K562 (cell line): ENCODE results near the gene WDR81. TPM values are rescaled to one million over a fixed set of nuclear protein-coding genes. Genes with fewer than 3 reads are reported as not detected.

Source experiments
- ATAC-seq: fragments of 200-7000 bp; cut with Tn5 transposase; 3 replicates; pipeline ENCODE4 v1.9.1; 2020; ENCODE audit warnings: moderate library complexity
- BruUV-seq: library from RNA; stranded (reverse); fragments of 400-500 nt; replicated peaks from 2 replicates; lab custom pipeline; 2021; lab: Mats Ljungman, UMichigan
- CTCF ChIA-PET: fragments of 300-600 bp; formaldehyde crosslinking; extraction: SDS; loops from one replicate; lab custom pipeline; 2021; ENCODE audit warnings: low intra/inter-chr PET ratio; lab: Yijun Ruan, JAX
- POLR2A ChIA-PET: fragments of 300-600, 350-650 bp; sonication (Branson Sonifier 250); formaldehyde crosslinking; extraction: SDS; loops from one replicate; lab custom pipeline; 2021; ENCODE audit warnings: antibody characterized with exemption, inconsistent platforms; lab: Yijun Ruan, JAX
- DNase-seq, 4 experiments: peaks; one replicate each; pipeline versions ENCODE4 v3.0.0 to v3.0.0-alpha.2; 2011 to 2018; ENCODE audit warnings: low spot score in 3 of 4, mixed read lengths in 3 of 4; ENCODE audit errors: extremely low read depth in 1 of 4
- FAIRE-seq: peaks from 2 replicates; lab custom pipeline; 2011; peaks lifted over from hg19 to GRCh38; lab: Jason Lieb, UNC
- H2AFZ ChIP-seq: 2 replicates; pipeline ENCODE4 v1.6.0; 2011; ENCODE audit warnings: low read depth, low read length, control low read depth, inconsistent platforms
- H3K27ac ChIP-seq: fragments of 200-600 bp; 3 replicates; pipeline ENCODE4 v1.8.0; 2011; ENCODE audit warnings: low read depth, mild to moderate bottlenecking, control low read depth, inconsistent platforms, low read length, moderate library complexity, mixed read lengths; ENCODE audit errors: extremely low read depth
- H3K27me3 ChIP-seq, 2 experiments: fragments of 300-600 bp in 1 of 2; 2 replicates in 1 of 2; 3 replicates in 1 of 2; pipeline versions ENCODE4 v1.6.0 to v1.8.0; 2011; ENCODE audit warnings: inconsistent platforms in 2 of 2, low read length in 2 of 2, mild to moderate bottlenecking in 1 of 2, mixed read lengths in 1 of 2, moderate library complexity in 1 of 2; ENCODE audit not compliant: control insufficient read depth in 2 of 2, insufficient read depth in 2 of 2
- H3K36me3 ChIP-seq: fragments of 300-600 bp; 3 replicates; pipeline ENCODE4 v1.8.0; 2011; ENCODE audit warnings: mild to moderate bottlenecking, low read length, inconsistent platforms; ENCODE audit not compliant: control insufficient read depth, insufficient read depth
- H3K4me1 ChIP-seq, 2 experiments: fragments of 200-600 bp in 1 of 2; replicated peaks in 1 of 2; 2 replicates in 1 of 2; 3 replicates in 1 of 2; pipeline versions ENCODE4 v1.5.1 to v1.8.0; 2011; ENCODE audit warnings: inconsistent platforms in 2 of 2, low read length in 2 of 2, mild to moderate bottlenecking in 1 of 2, mixed read lengths in 1 of 2, moderate library complexity in 1 of 2; ENCODE audit not compliant: control insufficient read depth in 2 of 2, insufficient read depth in 2 of 2
- H3K4me2 ChIP-seq: 2 replicates; pipeline ENCODE4 v1.6.1; 2011; ENCODE audit warnings: low read length, control low read depth, inconsistent platforms, mixed read lengths; ENCODE audit not compliant: insufficient read depth
- H3K4me3 ChIP-seq: fragments of 200-600 bp; sonication (generic), shearing (Covaris generic); 2 replicates; pipeline ENCODE4 v1.5.1; 2016; ENCODE audit warnings: control low read depth, inconsistent platforms
- H3K79me2 ChIP-seq: fragments of 200-600 bp; 3 replicates; pipeline ENCODE4 v1.8.0; 2011; ENCODE audit warnings: low read length, inconsistent platforms; ENCODE audit not compliant: control insufficient read depth, insufficient read depth
- H3K9ac ChIP-seq, 2 experiments: 2 replicates each; pipeline versions ENCODE4 v1.6.0 to v1.6.1; 2011; ENCODE audit warnings: low read depth in 2 of 2, low read length in 2 of 2, control low read depth in 1 of 2, inconsistent platforms in 1 of 2, mild to moderate bottlenecking in 1 of 2, mixed read lengths in 1 of 2; ENCODE audit not compliant: insufficient read depth in 1 of 2
- H3K9me1 ChIP-seq: one replicate; pipeline ENCODE4 v1.6.0; 2011; ENCODE audit warnings: inconsistent platforms, mild to moderate bottlenecking, low read length, moderate library complexity; ENCODE audit not compliant: control insufficient read depth, insufficient read depth
- H3K9me3 ChIP-seq: replicated peaks from 2 replicates; pipeline ENCODE4 v1.5.1; 2011; ENCODE audit warnings: low read depth, low read length, inconsistent platforms; ENCODE audit not compliant: control insufficient read depth, insufficient read depth
- H4K20me1 ChIP-seq: replicated peaks from 2 replicates; pipeline ENCODE4 v1.6.1; 2011; ENCODE audit warnings: low read length, inconsistent platforms, mixed read lengths; ENCODE audit not compliant: control insufficient read depth, insufficient read depth
- HNRNPK ChIP-seq: fragments of 200-400 bp; formaldehyde crosslinking; IDR thresholded peaks from one replicate; pipeline ENCODE4 v1.6.1; 2018; ENCODE audit warnings: mild to moderate bottlenecking, low read depth, low read length; ENCODE audit not compliant: poor library complexity, severe bottlenecking
- MLLT1 ChIP-seq, 2 experiments: fragments of 450-650 bp; IDR thresholded peaks; 2 replicates each; pipeline ENCODE4 v1.6.1; 2016
- NR2C1 ChIP-seq, 2 experiments: fragments of 450-650 bp; IDR thresholded peaks; 2 replicates each; pipeline ENCODE4 v1.6.1; 2017; ENCODE audit warnings: mild to moderate bottlenecking in 2 of 2, antibody characterized with exemption in 1 of 2, inconsistent platforms in 1 of 2, missing compliant biosample characterization in 1 of 2, missing genetic modification characterization in 1 of 2
- ZNF263 ChIP-seq: sonication (generic); formaldehyde crosslinking; IDR thresholded peaks from 2 replicates; pipeline ENCODE4 v1.8.0; 2022; ENCODE audit warnings: mild to moderate bottlenecking, missing genetic modification reagents, borderline replicate concordance
- WGBS: fragments of 100-300 bp; shearing (Covaris generic); methylation state at CpG from one replicate; pipeline ENCODE4 v1.1.6; 2016; ENCODE audit warnings: low coverage, mixed read lengths; ENCODE audit not compliant: insufficient coverage; ENCODE audit errors: missing lambda C conversion rate; 5-methylcytosine and 5-hydroxymethylcytosine counted together
- in situ Hi-C: fragments of 300-500 bp; cut with MboI; formaldehyde crosslinking; loops from 4 replicates; pipeline ENCODE4 v1.15.0; 2018; ENCODE audit warnings: inconsistent platforms, mixed read lengths
- intact Hi-C: fragments of 100-400 bp; cut with micrococcal nuclease; formaldehyde crosslinking; loops from 2 replicates; pipeline ENCODE4 v1.14.2; 2022
- polyA plus RNA-seq, 8 experiments: library from polyadenylated mRNA; depleted of rRNA in 4 of 8; stranded (reverse) in 5 of 8; unstranded in 3 of 8; fragments of >200 nt; fragmentation: Nextera tagmentation in 2 of 8; fragmentation: Illumina TruSeq in 1 of 8; extraction: Ambion mirVana in 2 of 8; extraction: Trizol in 1 of 8; gene quantifications; 2 replicates each; pipeline versions ENCODE4 v1.2.1 to v1.2.3, GENCODE V29; 2011 to 2014; ENCODE audit warnings: inconsistent platforms in 1 of 8, missing spikeins in 1 of 8
- total RNA-seq, 7 experiments: library from RNA; depleted of rRNA in 6 of 7; stranded (reverse); fragments of >200 nt in 6 of 7; fragmentation: Illumina TruSeq in 2 of 7; extraction: Trizol in 2 of 7; gene quantifications; 2 replicates each; pipeline versions ENCODE4 v1.2.1 to v1.2.3, GENCODE V29; 2011 to 2021; ENCODE audit warnings: low replicate concordance in 1 of 7

The WDR81 gene
- total and polyA plus RNA-seq, 9 of the 15 experiments (the other 6 are each of a cell fraction or from before 2014, with no cell fraction given) = 0.01 to 17.1 (median 3.3) TPM

DNA sequence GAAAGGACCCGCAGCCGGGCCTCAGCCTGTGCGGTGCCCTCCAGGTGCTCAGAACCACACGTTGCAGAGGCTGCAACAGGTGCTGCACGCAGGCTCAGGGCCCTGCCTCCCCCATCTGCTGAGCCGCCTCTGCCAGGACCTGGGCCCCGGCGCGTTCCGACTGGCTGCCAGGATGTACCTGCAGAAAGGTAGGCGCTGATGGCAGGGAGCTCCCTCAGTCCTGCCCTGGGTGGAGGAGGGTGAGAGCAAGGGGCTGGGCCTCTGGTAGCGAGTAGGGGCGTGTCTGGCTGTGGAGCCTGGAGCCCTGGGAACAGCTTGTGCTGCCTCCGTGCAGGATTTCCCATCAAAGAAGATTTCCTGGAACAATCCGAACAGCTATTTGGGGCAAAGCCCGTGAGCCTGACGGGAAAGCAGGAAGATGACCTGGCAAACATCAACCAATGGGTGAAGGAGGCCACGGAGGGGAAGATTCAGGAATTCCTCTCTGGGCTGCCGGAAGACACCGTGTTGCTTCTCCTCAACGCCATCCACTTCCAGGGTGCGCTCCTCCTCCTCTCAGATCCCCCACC is 22.6 kb downstream of the WDR81 start:
- Histone ChIP-seq H3K9ac (no peak overlapping the region), H2AFZ (no peak overlapping the region), H3K79me2 (no peaks in the 10 kb centered on the region), H3K4me1 (peaks cover 0 to 22% of the 10 kb centered on the region in 2 experiments; a peak in 2 of 5 replicates), H3K27me3 (peaks cover 4% of the 10 kb centered on the region in 2 experiments; a peak in 3 of 5 replicates), H3K9me1 (no peaks in the 10 kb centered on the region), H3K4me3 (no peak overlapping the region)
- intact Hi-C loops = no loop called here
- DNase-seq (no peak), ATAC-seq (no peak)
- CTCF ChIA-PET = no interaction called here
- POLR2A ChIA-PET = interaction anchor here (0.8 kb wide), 1 partner anchor 36 kb away, joined by 4 read pairs; no protein-coding TSS in a partner anchor
- no TSS peak for BruUV-seq
- TF ChIP-seq HNRNPK (no peak), ZNF263 (CRISPR knock-in tag) (no peak), MLLT1 (IDR thresholded peaks at IDR 0.05) (no peak), NR2C1 (IDR thresholded peaks at IDR 0.05) (no peak), NR2C1 (tag; IDR thresholded peaks at IDR 0.05) (no peak)
- TF ChIP-seq, all 486 proteins: peak for 0
- Histone ChIP-seq H3K27ac (no peak overlapping the region), H4K20me1 (no peaks in the 10 kb centered on the region), H3K36me3 (no peaks in the 10 kb centered on the region), H3K4me2 (no peak overlapping the region), H3K9me3 (no peaks in the 10 kb centered on the region)
- in situ Hi-C loops = no loop called here
- 68% methylated on average over 13 of the region's 22 CpGs for WGBS
- FAIRE-seq = no peak
